ENCODE data around the gene PKN1. TPM values are rescaled to one million over a fixed set of nuclear protein-coding genes. Genes with fewer than 3 reads are reported as not detected.

The PKN1 gene
- total and polyA plus RNA-seq, 2 of the 4 experiments (the other 2 are of a cell fraction): 39.1 to 41.4 TPM

GRCh38 chr19:14507704-14508542 lies 74.8 kb downstream of the PKN1 start (continued):
- TF ChIP-seq CTCF (conservative IDR thresholded peaks at IDR 0.05; ENCODE audit: low read depth, low read length) (no peak), MAZ (IDR thresholded peaks at IDR 0.05; ENCODE audit: borderline replicate concordance, low read depth, low read length) (no peak), POLR2A (IDR thresholded peaks at IDR 0.05; ENCODE audit: low read depth, low read length) (no peak), ELK1 (IDR thresholded peaks at IDR 0.05; ENCODE audit: borderline replicate concordance, low read depth, low read length) (no peak)

Data from IMR-90 (cell line).